Measurements from ENCODE around the gene ARPP21.
"Not testable (repeated sequence)": the region's sequence is repeated elsewhere in the genome, so short reads cannot be mapped to it uniquely, and the experiment has no call there.

The ARPP21 gene

GRCh38 chr3:35639254-35640186 is at the start of gene ARPP21:
Gene ARPP21 (plus strand): TSS chr3:35639525. CDS start chr3:35681752, 42,227 bp downstream.
- DNase-seq = peak in 1 of 2 donors; percentile 71

GRCh38 chr3:35592589-35593295 is 46.6 kb upstream of the ARPP21 start:
- DNase-seq = no peak

- DNase-seq = no peak
These were observed 44.6 kb upstream of the ARPP21 start for GRCh38 chr3:35594739-35595138.

- DNase-seq = peak; percentile 34 to 62
These were observed 42.9 kb upstream of the ARPP21 start for GRCh38 chr3:35596335-35596995.

- no peak for DNase-seq
These were observed 41.8 kb upstream of the ARPP21 start for GRCh38 chr3:35597490-35597889.

DNA sequence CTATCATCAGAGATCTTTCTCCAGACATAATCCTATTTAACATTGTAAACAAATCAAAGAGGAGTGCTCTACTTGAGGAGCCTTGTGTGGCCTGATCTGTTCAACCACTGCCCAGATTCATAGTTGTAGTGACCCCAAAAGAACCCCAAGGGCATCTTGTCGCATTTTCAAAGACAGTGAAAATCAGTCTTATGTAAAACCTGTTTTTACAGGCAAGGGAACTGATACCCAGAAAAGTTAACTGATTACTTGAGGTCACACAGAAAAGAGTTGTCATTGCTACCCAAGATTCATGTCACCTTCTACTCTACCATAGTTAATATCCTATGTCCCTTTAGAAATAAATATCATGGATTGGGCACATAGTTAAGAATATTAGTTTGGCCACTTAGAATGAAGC is 40.5 kb upstream of the ARPP21 start:
- DNase-seq = no peak

DNA sequence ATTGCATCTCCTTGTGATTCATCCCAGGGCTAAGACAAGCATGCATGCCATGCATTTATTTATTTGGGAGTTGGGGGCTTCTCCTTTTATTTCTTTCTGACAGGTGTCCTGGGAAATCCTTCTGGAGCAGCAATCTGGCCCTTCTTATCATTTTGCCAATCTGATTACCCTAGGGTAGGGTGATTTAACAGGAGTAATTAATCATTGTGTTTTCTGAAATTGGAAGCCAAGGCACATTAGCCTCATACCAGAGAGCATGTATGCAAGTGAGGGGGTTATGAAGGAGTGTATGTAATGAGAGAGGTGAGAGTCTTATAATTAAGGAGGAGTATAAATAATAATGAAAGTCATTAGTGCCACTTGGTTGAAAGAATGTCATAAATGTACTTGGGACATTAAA is 37.4 kb upstream of the ARPP21 start:
- no peak for DNase-seq

GRCh38 chr3:35602395-35602936 is 36.9 kb upstream of the ARPP21 start:
- DNase-seq = no peak

GRCh38 chr3:35616346-35616745 is 23.0 kb upstream of the ARPP21 start:
- DNase-seq = no peak

- DNase-seq = no peak
These were observed 22.0 kb upstream of the ARPP21 start for GRCh38 chr3:35617370-35617769.

DNA sequence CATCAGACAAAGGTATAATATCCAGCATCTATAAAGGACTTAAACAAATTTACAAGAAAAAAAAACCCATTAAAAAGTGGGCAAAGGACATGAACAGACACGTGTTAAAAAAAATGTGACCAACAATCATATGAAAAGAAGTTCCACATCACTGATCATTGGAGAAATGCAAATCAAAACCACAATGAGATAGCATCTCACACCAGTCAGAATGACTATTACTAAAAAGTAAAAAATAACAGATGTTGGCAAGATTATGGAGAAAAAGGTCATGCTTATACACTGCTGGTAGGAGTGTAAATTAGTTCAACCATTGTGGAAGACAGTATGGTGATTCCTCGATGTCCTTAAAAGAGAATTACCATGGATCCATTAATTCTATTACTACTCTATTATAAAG is 19.1 kb upstream of the ARPP21 start:
- not testable (repeated sequence) for DNase-seq

- DNase-seq = no peak
These were observed 14.6 kb upstream of the ARPP21 start for GRCh38 chr3:35624698-35625097.

DNA sequence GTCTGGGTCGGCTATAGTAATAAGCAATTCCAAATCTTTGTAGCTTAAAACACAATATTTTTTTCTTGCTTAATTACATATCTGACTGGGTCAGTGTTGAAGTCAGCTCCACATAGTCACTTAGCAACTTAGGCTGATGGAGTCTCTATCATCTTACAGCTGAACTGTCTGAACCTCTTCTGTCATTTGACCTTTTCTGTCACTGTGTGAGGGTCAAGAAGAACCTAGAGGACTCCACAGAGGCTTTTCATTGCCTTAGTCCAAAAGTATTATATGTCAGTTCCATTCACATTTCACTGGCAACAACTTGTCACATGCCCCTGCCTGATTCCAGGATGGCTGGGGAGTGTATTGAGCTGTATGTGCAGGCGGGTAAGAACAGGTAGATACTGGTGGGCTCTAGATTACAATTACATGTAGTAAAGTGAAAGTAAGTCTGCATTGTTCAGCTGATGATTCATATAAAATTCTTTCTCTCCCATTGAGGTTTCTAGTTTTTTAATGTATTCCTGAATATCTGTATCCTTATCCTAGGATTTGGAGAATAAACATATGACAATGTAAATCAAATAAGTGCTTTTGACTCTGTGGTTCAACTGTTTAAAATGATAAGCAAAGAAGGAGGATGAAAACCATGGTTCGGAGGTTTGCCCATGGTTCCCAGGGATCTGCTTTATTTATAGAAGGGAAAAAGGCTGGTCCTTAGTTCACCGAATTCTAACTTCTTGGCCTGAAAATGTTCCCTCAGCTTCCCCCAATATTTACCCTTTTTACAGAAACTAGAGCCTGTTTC is 5.8 kb upstream of the ARPP21 start:
- no peak for DNase-seq

GRCh38 chr3:35635407-35635806 is 3.9 kb upstream of the ARPP21 start:
- DNase-seq = no peak

DNA sequence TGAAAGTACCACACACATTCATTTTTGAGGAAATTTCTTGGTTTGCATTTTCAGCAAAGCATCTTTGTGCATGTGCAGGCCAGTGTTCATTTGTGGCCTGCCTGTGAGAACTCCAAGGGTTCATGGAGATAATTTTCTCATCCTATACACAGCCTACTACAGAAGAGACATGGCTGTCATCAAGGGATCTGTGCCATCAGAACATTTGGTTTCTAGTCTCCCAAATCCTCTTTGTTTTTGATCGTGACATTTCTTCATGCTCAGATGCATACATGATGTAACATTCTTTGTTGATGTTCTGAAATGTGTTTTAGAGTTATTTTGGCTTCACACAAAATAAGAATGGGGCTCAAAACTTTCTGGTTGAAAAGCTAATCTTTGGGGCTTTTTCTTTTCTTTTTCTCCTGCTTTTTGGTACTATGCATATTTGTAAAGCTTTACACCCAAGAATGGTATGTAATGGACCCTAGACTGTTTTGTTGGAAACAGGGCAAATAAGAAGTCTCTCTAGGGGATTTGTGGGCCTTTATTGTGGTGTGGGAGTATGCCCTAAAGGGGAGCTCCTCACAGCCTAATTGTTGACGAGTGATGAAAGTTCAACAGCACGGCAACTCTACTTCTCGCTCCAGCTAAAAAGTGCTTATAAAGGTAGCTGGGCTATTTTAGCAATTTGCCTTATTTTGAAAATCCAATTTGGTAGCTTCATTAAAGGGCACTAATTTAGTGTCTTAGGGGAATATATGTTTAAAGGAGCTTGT is 3.2 kb upstream of the ARPP21 start:
- DNase-seq = no peak

DNA sequence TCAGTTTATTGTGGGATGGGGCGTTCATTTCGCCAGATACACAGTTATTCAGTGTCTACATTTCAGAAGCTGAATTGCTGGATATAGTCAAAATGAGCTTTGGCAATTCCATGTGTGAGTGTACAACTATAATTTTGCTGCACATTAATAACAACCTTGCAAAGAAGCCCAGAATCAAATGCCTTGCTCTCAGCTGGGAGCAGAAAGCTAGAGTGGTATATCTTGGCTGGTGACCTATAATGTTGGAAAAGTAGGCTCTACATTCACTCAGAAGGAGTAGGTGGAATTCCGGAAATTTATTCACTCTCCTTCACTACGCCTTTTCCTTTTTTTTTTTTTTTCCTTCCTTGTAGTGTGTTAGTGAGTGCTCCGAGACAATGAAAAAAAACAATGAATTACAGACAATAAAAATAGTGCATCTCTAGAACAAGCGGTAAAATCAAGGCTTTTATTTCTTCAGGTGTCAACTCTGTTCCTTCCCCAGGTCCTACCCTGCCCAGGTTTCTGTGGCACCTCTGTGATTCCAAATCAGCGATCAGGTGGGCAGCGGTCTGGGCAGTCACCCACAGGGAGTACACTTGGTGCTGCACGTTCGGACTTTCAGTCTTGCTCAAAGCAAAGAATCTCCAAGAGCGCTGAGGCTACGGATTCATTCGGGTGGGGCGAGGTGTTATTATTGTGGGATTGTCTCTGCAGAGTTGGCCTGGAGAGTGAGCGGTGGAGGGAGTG is 910 bp upstream of the ARPP21 start:
- no peak for DNase-seq

- DNase-seq = no peak
These were observed 408 bp upstream of the ARPP21 start for GRCh38 chr3:35638980-35639253.

GRCh38 chr3:35640190-35641165 is 1.2 kb downstream of the ARPP21 start:
- no peak for DNase-seq

DNA sequence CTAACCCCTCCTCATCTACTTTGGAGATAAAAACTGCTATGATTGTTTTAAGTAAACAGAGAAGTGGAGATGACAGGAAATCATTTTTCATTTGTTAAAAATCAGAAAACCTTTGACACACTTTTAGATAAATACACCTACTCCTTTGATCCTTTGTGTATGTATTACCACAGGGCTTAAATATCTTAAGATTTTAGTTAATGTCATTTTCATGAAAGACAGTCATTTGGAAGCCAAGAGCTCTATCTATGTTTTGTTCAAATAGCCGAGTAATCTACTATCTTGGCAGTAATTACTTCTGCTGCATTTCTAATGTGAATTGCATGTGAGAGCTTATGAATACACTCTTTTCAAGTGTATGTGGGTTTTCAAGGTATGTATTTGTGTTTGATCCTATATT is 2.0 kb downstream of the ARPP21 start:
- no peak for DNase-seq
